ENCODE measurements around the gene B9D1.

DNA sequence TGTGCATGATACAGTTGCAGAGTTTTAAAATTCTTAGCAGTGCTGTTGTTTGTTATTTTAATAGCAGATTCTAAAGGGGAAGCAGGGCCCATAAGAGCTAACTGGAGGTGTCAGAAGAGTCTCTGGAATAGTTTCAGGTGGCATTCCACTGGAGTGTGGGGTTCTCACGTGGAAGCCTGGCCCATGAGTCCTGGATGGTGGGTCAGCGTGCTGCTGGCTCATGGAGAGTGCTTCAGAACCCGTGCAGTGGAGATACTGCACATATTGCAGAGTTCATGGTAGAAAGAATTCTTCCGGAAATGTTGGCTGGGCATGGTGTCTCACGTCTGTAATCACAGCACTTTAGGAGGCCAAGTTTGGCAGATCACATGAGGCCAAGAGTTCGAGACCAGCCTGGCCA is 43.9 kb downstream of the B9D1 start:
- no peak for TF ChIP-seq POLR2AphosphoS5 (IDR thresholded peaks at IDR 0.05; ENCODE audit: low read depth, low read length)
- no peak for TF ChIP-seq TAF1 (IDR thresholded peaks at IDR 0.05; ENCODE audit: borderline replicate concordance, insufficient read depth, low read length)
- TF ChIP-seq, protein P1, sequence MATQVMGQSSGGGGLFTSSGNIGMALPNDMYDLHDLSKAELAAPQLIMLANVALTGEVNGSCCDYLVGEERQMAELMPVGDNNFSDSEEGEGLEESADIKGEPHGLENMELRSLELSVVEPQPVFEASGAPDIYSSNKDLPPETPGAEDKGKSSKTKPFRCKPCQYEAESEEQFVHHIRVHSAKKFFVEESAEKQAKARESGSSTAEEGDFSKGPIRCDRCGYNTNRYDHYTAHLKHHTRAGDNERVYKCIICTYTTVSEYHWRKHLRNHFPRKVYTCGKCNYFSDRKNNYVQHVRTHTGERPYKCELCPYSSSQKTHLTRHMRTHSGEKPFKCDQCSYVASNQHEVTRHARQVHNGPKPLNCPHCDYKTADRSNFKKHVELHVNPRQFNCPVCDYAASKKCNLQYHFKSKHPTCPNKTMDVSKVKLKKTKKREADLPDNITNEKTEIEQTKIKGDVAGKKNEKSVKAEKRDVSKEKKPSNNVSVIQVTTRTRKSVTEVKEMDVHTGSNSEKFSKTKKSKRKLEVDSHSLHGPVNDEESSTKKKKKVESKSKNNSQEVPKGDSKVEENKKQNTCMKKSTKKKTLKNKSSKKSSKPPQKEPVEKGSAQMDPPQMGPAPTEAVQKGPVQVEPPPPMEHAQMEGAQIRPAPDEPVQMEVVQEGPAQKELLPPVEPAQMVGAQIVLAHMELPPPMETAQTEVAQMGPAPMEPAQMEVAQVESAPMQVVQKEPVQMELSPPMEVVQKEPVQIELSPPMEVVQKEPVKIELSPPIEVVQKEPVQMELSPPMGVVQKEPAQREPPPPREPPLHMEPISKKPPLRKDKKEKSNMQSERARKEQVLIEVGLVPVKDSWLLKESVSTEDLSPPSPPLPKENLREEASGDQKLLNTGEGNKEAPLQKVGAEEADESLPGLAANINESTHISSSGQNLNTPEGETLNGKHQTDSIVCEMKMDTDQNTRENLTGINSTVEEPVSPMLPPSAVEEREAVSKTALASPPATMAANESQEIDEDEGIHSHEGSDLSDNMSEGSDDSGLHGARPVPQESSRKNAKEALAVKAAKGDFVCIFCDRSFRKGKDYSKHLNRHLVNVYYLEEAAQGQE (IDR thresholded peaks at IDR 0.05; ENCODE audit: insufficient read depth in 1 of 2, low read depth in 2 of 2, low read length in 2 of 2), result no peak

All from PFSK-1 (cell line).